Kidney (tissue), 14 donors: ENCODE data around the gene DBN1. TPM values are rescaled to one million over a fixed set of nuclear protein-coding genes. Genes with fewer than 3 reads are reported as not detected.

Experiments used
- DNase-seq, 5 donors: peaks; one replicate each; pipeline ENCODE4 v3.0.0-alpha.2; 2013 to 2020
- FAIRE-seq: peaks from 2 replicates; lab custom pipeline; 2012; peaks lifted over from hg19 to GRCh38; lab: Jason Lieb, UNC
- H3K27ac ChIP-seq, 2 donors: one replicate each; pipeline ENCODE4 v1.7.0; 2013; ENCODE audit warnings: low read depth in 2 of 2, low read length in 2 of 2, inconsistent platforms in 1 of 2
- H3K27me3 ChIP-seq: one replicate; pipeline ENCODE4 v1.7.1; 2013; ENCODE audit warnings: low read length, inconsistent platforms; ENCODE audit not compliant: control insufficient read depth, insufficient read depth
- H3K36me3 ChIP-seq, 3 donors: one replicate each; pipeline versions ENCODE4 v1.7.0 to v1.7.1; 2013; ENCODE audit warnings: low read length in 3 of 3, control low read depth in 1 of 3, inconsistent platforms in 1 of 3; ENCODE audit not compliant: insufficient read depth in 3 of 3, control insufficient read depth in 2 of 3
- H3K4me1 ChIP-seq, 3 donors: one replicate each; pipeline versions ENCODE4 v1.7.0 to v1.7.1; 2013; ENCODE audit warnings: low read length in 3 of 3, inconsistent platforms in 1 of 3, low read depth in 1 of 3; ENCODE audit not compliant: control insufficient read depth in 2 of 3, insufficient read depth in 2 of 3
- H3K4me3 ChIP-seq, 3 donors: one replicate each; pipeline versions ENCODE4 v1.7.0 to v1.8.1; 2013; ENCODE audit warnings: low read length in 3 of 3, control low read depth in 1 of 3, inconsistent platforms in 1 of 3
- H3K9ac ChIP-seq, 3 donors: one replicate each; pipeline versions ENCODE4 v1.7.0 to v1.7.1; 2013; ENCODE audit warnings: low read length in 3 of 3, control low read depth in 1 of 3, inconsistent platforms in 1 of 3
- H3K9me3 ChIP-seq, 3 donors: one replicate each; pipeline versions ENCODE4 v1.7.0 to v1.7.1; 2013; ENCODE audit warnings: low read length in 3 of 3, control low read depth in 1 of 3, inconsistent platforms in 1 of 3; ENCODE audit not compliant: control insufficient read depth in 2 of 3, insufficient read depth in 1 of 3
- CTCF ChIP-seq: IDR thresholded peaks from 3 replicates; pipeline ENCODE4 v1.5.1; 2012; ENCODE audit warnings: mild to moderate bottlenecking, moderate library complexity, borderline replicate concordance; ENCODE audit not compliant: insufficient read depth; ENCODE audit errors: extremely low read depth
- intact Hi-C: fragments of 100-400 bp; cut with DNase I; formaldehyde crosslinking; loops from one replicate; pipeline ENCODE4 v1.11.1; 2022
- polyA plus RNA-seq: library from polyadenylated mRNA; stranded (reverse); fragments of 350-450 nt; fragmentation: Illumina TruSeq; extraction: RNeasy Lipid Tissue Mini Kit (QIAGEN cat#74804); gene quantifications from one replicate; pipeline ENCODE4 v1.2.3, GENCODE V29; 2014; ENCODE audit warnings: low read depth, low replicate concordance; ENCODE audit not compliant: insufficient read depth
- total RNA-seq: library from RNA; stranded (reverse); fragmentation: NEBNext Ultra II Directional; extraction: Animal tissue kit (Norgen Biotek cat#: 25700); gene quantifications from one replicate; pipeline ENCODE4 v1.2.1, GENCODE V29; 2021
- donor health status: control.
- donor health status: control.
- donor health status: control.
- donor health status: control.
- donor health status: control.
- donor health status: DM: yes; HTN: yes; CAD: no.
- donor health status: Normal renal cell carcinoma (clear cell type).

Gene DBN1
- total and polyA plus RNA-seq, 2 donors from 2014 or later, result 56.5 to 64.2 TPM

- H3K4me1 ChIP-seq, result peaks cover 0 to 15% (median 0%) of the 10 kb centered on the region in 3 donors
- TF ChIP-seq CTCF, result no peak
- no peaks in the 10 kb centered on the region for H3K36me3 ChIP-seq
- H3K27ac ChIP-seq, result no peak overlapping the region
- FAIRE-seq (no peak), DNase-seq (no peak)
- H3K9ac ChIP-seq, result no peak overlapping the region
- H3K4me3 ChIP-seq, result no peak overlapping the region
- no peaks in the 10 kb centered on the region for H3K27me3 ChIP-seq
- no peaks in the 10 kb centered on the region for H3K9me3 ChIP-seq
- intact Hi-C loops, result no loop called here
These were observed 1.6 kb upstream of the DBN1 start for GRCh38 chr5:177474846-177475562.

- intact Hi-C loops, result no loop called here
- H3K36me3 ChIP-seq, result no peaks in the 10 kb centered on the region
- no peak for TF ChIP-seq CTCF
- no peaks in the 10 kb centered on the region for H3K27me3 ChIP-seq
- H3K27ac ChIP-seq, result peak overlapping the region in 1 of 2 donors; percentile 48
- peaks cover 0 to 19% (median 0%) of the 10 kb centered on the region in 3 donors for H3K4me1 ChIP-seq
- no peak overlapping the region for H3K9ac ChIP-seq
- FAIRE-seq, result no peak
- no peaks in the 10 kb centered on the region for H3K9me3 ChIP-seq
- peak overlapping the region in 1 of 3 donors; percentile 24 for H3K4me3 ChIP-seq
- DNase-seq, result peak in 2 of 5 donors; percentile 27 to 42
These were observed 605 bp upstream of the DBN1 start for GRCh38 chr5:177474002-177474476.

DNA sequence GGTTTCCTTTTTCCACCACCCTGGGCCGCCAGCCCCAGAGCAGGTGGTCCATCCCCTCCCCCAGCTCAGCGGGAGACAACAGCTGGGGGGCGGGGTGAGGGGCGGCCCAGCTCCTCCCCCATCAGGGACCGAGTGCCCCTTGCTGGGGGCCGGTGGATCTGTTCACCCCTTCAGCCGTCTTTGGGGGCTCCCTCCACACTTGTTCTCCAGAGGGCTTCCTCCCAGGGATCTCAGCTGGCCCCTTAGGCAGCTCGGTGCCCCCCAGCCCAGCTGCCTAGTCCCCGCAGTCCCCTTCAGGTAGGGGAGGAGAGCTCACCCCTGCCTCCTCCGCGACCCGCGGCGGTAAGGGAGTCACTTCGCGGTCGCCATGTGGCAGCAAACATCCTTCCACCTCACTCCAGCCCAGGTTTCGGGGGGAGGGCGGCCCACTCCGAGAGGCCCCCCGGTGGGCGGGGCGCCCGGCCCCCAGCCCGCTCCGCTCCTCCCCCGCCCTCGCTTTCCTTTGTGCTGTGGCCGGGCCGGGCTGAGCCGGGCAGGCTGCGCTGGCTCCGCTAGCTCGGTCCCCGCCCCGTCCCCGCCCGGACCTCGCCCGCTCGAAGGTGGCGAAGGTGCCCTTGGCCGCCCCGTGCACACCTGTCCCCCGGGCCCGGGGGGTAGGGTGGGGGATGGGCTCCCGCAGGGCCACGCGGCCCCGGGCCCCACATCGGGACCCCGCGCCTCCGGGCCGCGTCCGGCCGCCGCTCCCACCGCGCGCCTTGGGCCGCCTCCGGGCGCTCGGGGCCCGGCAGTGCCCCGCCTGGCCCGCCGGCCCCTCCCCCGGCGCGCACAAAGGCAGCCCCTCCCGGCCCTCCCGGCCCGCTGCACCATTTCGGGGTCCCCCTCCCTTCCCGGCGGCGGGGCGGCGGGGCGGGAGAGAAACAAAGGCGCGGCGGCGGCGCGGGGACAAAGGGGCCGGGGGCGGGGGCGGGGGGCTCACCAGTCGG, 683 bp downstream of the DBN1 start:
- FAIRE-seq (no peak), DNase-seq (peak in 4 of 5 donors; percentile 75 to 88 (median 82))
- H3K9ac ChIP-seq, result peak overlapping the region in 1 of 3 donors; percentile 24
- peak overlapping the region in 1 of 2 donors; percentile 37 for H3K27ac ChIP-seq
- H3K36me3 ChIP-seq, result peaks cover 0 to 4% (median 0%) of the 10 kb centered on the region in 3 donors
- no peaks in the 10 kb centered on the region for H3K9me3 ChIP-seq
- no peaks in the 10 kb centered on the region for H3K27me3 ChIP-seq
- intact Hi-C loops, result no loop called here
- H3K4me3 ChIP-seq, result peak overlapping the region; percentile 48 to 60 (median 51)
- no peak for TF ChIP-seq CTCF
- peaks cover 0 to 19% (median 0%) of the 10 kb centered on the region in 3 donors for H3K4me1 ChIP-seq
